ENCODE data around the gene VWF. TPM values are rescaled to one million over a fixed set of nuclear protein-coding genes. Genes with fewer than 3 reads are reported as not detected.

The VWF gene
- total RNA-seq, 1 experiment from 2014 or later: 0.41 TPM

DNA sequence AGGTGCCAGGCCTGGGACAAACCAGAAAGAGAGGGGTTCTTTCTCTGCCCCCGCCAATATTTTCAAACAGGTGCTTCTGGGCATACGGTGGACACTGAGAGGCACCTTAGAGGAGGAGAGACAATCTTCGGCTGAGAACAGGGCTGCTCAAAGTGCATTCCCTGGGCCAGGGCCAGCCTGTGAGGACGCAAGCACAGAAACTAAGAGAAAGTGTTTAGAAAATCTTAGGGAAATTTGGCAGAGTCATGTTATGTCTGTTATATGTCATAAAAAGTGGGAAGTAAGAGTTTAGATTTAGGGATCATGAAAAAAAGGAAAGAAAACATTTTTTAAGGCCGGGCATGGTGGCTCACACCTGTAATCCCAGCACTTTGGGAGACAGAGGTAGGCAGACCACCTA is 83.7 kb downstream of the VWF start:
- Mint-ChIP-seq H3K27ac (ENCODE audit: unreplicated experiment) (no peak overlapping the region), H3K4me1 (ENCODE audit: low read depth, unreplicated experiment) (no peaks in the 10 kb centered on the region), H3K27me3 (ENCODE audit: insufficient read depth, unreplicated experiment) (peaks cover 6% of the 10 kb centered on the region), H3K4me3 (ENCODE audit: unreplicated experiment) (no peak overlapping the region), H3K36me3 (ENCODE audit: insufficient read depth, unreplicated experiment) (no peaks in the 10 kb centered on the region), H3K9me3 (ENCODE audit: unreplicated experiment) (no peaks in the 10 kb centered on the region)
- BruUV-seq (replicated peaks): no TSS peak
- Histone ChIP-seq H3K36me3 (ENCODE audit: control insufficient read depth, insufficient read depth, low read length) (no peaks in the 10 kb centered on the region), H3K27me3 (replicated peaks; ENCODE audit: control insufficient read depth, insufficient read depth, low read length) (no peaks in the 10 kb centered on the region), H3K9me3 (no peaks in the 10 kb centered on the region), H3K4me1 (no peaks in the 10 kb centered on the region), H3K4me3 (ENCODE audit: low read depth, low read length) (no peak overlapping the region)
- ChIA-PET POLR2A (no interaction called here), CTCF (interaction anchor here (1.8 kb wide), 1 partner anchor 52 kb away, joined by 9 read pairs; no protein-coding TSS in a partner anchor)
- TF ChIP-seq, protein P1, sequence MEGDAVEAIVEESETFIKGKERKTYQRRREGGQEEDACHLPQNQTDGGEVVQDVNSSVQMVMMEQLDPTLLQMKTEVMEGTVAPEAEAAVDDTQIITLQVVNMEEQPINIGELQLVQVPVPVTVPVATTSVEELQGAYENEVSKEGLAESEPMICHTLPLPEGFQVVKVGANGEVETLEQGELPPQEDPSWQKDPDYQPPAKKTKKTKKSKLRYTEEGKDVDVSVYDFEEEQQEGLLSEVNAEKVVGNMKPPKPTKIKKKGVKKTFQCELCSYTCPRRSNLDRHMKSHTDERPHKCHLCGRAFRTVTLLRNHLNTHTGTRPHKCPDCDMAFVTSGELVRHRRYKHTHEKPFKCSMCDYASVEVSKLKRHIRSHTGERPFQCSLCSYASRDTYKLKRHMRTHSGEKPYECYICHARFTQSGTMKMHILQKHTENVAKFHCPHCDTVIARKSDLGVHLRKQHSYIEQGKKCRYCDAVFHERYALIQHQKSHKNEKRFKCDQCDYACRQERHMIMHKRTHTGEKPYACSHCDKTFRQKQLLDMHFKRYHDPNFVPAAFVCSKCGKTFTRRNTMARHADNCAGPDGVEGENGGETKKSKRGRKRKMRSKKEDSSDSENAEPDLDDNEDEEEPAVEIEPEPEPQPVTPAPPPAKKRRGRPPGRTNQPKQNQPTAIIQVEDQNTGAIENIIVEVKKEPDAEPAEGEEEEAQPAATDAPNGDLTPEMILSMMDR (IDR thresholded peaks at IDR 0.05; ENCODE audit: insufficient read depth in 1 of 2, low read depth in 1 of 2, low read length in 1 of 2, severe bottlenecking in 1 of 2, unreplicated experiment in 1 of 2): no peak
- intact Hi-C loops (cut with micrococcal nuclease; ENCODE audit: unreplicated experiment): loop anchor here (1.0 kb wide), 1 partner anchor 76 kb away; no protein-coding TSS in a partner anchor
- no peak for DNase-seq

DNA sequence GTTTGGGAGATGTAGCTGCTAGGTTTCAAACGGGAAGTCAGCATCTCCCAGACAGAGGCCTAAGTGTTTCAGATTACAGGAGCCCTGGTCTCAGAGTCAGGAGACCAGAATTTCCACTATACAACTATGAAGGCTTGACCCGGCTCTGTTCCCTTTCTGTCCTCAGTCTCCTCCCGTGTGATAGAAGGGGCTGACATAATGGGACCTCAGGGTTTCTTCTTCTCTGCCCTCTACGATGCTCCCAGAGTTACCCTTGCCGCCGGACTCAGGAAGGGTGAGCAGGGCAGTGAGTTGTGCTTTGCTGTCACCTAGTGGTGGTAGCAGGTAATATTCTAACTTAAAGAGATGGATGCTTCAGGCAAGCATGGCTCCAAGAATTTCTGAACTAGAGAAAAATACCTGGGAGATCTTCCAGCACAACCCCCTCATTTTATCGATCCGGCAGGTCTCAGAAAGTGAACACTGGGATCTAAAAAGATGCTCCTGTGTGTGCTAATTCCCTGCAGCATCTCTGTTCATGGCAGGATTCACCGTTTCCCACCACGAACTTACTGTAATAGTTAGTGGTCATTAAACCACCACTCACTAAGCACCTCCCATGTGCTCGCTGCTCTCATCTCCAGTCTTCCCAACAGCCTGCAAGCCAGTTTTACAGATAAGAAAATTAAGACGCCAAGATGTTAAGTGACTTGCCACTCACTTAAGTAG is 84.4 kb downstream of the VWF start:
- Mint-ChIP-seq H3K36me3 (ENCODE audit: insufficient read depth, unreplicated experiment) (no peaks in the 10 kb centered on the region), H3K27me3 (ENCODE audit: insufficient read depth, unreplicated experiment) (peaks cover 6% of the 10 kb centered on the region), H3K4me3 (ENCODE audit: unreplicated experiment) (no peak overlapping the region), H3K4me1 (ENCODE audit: low read depth, unreplicated experiment) (no peaks in the 10 kb centered on the region), H3K9me3 (ENCODE audit: unreplicated experiment) (no peaks in the 10 kb centered on the region), H3K27ac (ENCODE audit: unreplicated experiment) (no peak overlapping the region)
- BruUV-seq (replicated peaks): no TSS peak
- peak; percentile 75 to 82 for DNase-seq
- ChIA-PET CTCF (interaction anchor here (0.7 to 3.7 kb wide), 3 partner anchors 50 to 327 kb away, joined by 3 to 200 read pairs (median 3); no protein-coding TSS in a partner anchor), POLR2A (no interaction called here)
- Histone ChIP-seq H3K27me3 (replicated peaks; ENCODE audit: control insufficient read depth, insufficient read depth, low read length) (no peaks in the 10 kb centered on the region), H3K4me3 (ENCODE audit: low read depth, low read length) (no peak overlapping the region), H3K9me3 (no peaks in the 10 kb centered on the region), H3K36me3 (ENCODE audit: control insufficient read depth, insufficient read depth, low read length) (no peaks in the 10 kb centered on the region), H3K4me1 (no peaks in the 10 kb centered on the region)
- TF ChIP-seq, protein P1 (IDR thresholded peaks at IDR 0.05; ENCODE audit: insufficient read depth in 1 of 2, low read depth in 1 of 2, low read length in 1 of 2, severe bottlenecking in 1 of 2, unreplicated experiment in 1 of 2): peak; percentile 97 to 99
- intact Hi-C loops (cut with micrococcal nuclease; ENCODE audit: unreplicated experiment): loop anchor here (1.0 to 5.0 kb wide), 2 partner anchors 75 to 608 kb away; partner anchors contain the start of gene NTF3

DNA sequence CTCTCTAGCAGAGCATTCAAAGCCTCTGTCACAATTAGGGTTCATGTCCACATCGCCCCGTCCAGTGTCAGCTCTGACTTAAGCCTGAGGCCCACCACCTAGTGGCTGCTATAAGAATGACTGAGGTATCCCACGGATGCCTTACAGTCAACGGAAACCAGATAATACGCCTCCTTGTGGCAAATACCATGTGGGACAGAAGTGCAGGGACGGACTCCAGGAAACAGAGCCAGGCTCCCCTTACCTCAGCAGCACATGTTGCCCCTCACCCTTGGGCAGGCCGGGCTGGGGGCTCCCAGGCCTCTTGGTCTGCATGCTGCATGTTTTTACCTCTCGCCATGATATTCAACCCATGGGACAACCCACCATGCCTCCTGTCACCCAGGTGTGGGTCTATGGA is 86.3 kb downstream of the VWF start:
- Mint-ChIP-seq H3K27me3 (ENCODE audit: insufficient read depth, unreplicated experiment) (peaks cover 3% of the 10 kb centered on the region), H3K36me3 (ENCODE audit: insufficient read depth, unreplicated experiment) (no peaks in the 10 kb centered on the region), H3K4me1 (ENCODE audit: low read depth, unreplicated experiment) (no peaks in the 10 kb centered on the region), H3K27ac (ENCODE audit: unreplicated experiment) (no peak overlapping the region), H3K4me3 (ENCODE audit: unreplicated experiment) (no peak overlapping the region), H3K9me3 (ENCODE audit: unreplicated experiment) (no peaks in the 10 kb centered on the region)
- H3K27me3 ChIP-seq (replicated peaks; ENCODE audit: control insufficient read depth, insufficient read depth, low read length): no peaks in the 10 kb centered on the region
- H3K9me3 ChIP-seq: no peaks in the 10 kb centered on the region
- TF ChIP-seq, protein P1 (IDR thresholded peaks at IDR 0.05; ENCODE audit: insufficient read depth in 1 of 2, low read depth in 1 of 2, low read length in 1 of 2, severe bottlenecking in 1 of 2, unreplicated experiment in 1 of 2): peak; percentile 96 to 98
- no peaks in the 10 kb centered on the region for H3K4me1 ChIP-seq
- H3K4me3 ChIP-seq (ENCODE audit: low read depth, low read length): no peak overlapping the region
- ChIA-PET POLR2A (no interaction called here), CTCF (interaction anchor here (0.6 to 3.7 kb wide), 28 partner anchors 10 to 610 kb away, joined by 3 to 200 read pairs (median 4); no protein-coding TSS in a partner anchor)
- no peaks in the 10 kb centered on the region for H3K36me3 ChIP-seq (ENCODE audit: control insufficient read depth, insufficient read depth, low read length)
- intact Hi-C loops (cut with micrococcal nuclease; ENCODE audit: unreplicated experiment): loop anchor here (1.0 to 5.0 kb wide), 2 partner anchors 50 to 606 kb away; partner anchors contain the start of gene NTF3
- BruUV-seq (replicated peaks): no TSS peak
- DNase-seq: peak; percentile 86 to 88

Measured in Caco-2 (cell line).